ENCODE measurements around the gene CFAP46.
"Not testable (repeated sequence)": the region's sequence is repeated elsewhere in the genome, so short reads cannot be mapped to it uniquely, and the experiment has no call there.

Gene CFAP46

GRCh38 chr10:132943791-132944404, 1.5 kb upstream of the CFAP46 start:
- no peak for DNase-seq

GRCh38 chr10:132943058-132943790, 854 bp upstream of the CFAP46 start:
- no peak for DNase-seq

- no peak for DNase-seq
These were observed 724 bp downstream of the CFAP46 start for GRCh38 chr10:132941640-132942051.

- no peak for DNase-seq
These were observed 1.4 kb downstream of the CFAP46 start for GRCh38 chr10:132940791-132941465.

- peak in 2 of 3 experiments; percentile 21 to 36 for DNase-seq
These were observed 2.2 kb downstream of the CFAP46 start for GRCh38 chr10:132939957-132940790.

- DNase-seq, result no peak
These were observed 2.9 kb downstream of the CFAP46 start for GRCh38 chr10:132939378-132939955.

GRCh38 chr10:132938472-132939339, 3.7 kb downstream of the CFAP46 start:
- DNase-seq, result no peak

GRCh38 chr10:132937861-132938260, 4.5 kb downstream of the CFAP46 start:
- no peak for DNase-seq

- DNase-seq, result no peak
These were observed 7.4 kb downstream of the CFAP46 start for GRCh38 chr10:132934953-132935352.

GRCh38 chr10:132933308-132934042, 8.9 kb downstream of the CFAP46 start:
- no peak for DNase-seq

- no peak for DNase-seq
These were observed 9.7 kb downstream of the CFAP46 start for GRCh38 chr10:132932461-132933307.

GRCh38 chr10:132931258-132932250, 10.8 kb downstream of the CFAP46 start:
- DNase-seq, result not testable (repeated sequence)

GRCh38 chr10:132930701-132931100, 11.7 kb downstream of the CFAP46 start:
- not testable (repeated sequence) for DNase-seq

GRCh38 chr10:132929953-132930548, 12.3 kb downstream of the CFAP46 start:
- no peak for DNase-seq

- no peak for DNase-seq
These were observed 12.9 kb downstream of the CFAP46 start for GRCh38 chr10:132929480-132929879.

- no peak for DNase-seq
These were observed 14.1 kb downstream of the CFAP46 start for GRCh38 chr10:132928261-132928660.

GRCh38 chr10:132927824-132928223, 14.5 kb downstream of the CFAP46 start:
- no peak for DNase-seq
